Keratinocyte (primary cell): ENCODE results near the gene IKZF1.

Experiments used
- CTCF ChIP-seq, 3 experiments: IDR thresholded peaks in 1 of 3; conservative IDR thresholded peaks in 1 of 3; optimal IDR thresholded peaks in 1 of 3; 2 replicates in 2 of 3; 3 replicates in 1 of 3; pipeline versions ENCODE3 to v1.5.1; 2011; ENCODE audit warnings: low read length in 3 of 3, mild to moderate bottlenecking in 3 of 3, moderate library complexity in 2 of 3, control low read depth in 1 of 3, inconsistent platforms in 1 of 3; ENCODE audit not compliant: insufficient read depth in 2 of 3; ENCODE audit errors: extremely low read depth in 1 of 3
- EZH2 ChIP-seq: IDR thresholded peaks from one replicate; pipeline ENCODE4 v1.6.1; 2012; ENCODE audit warnings: inconsistent platforms, mild to moderate bottlenecking, low read length, moderate library complexity

DNA sequence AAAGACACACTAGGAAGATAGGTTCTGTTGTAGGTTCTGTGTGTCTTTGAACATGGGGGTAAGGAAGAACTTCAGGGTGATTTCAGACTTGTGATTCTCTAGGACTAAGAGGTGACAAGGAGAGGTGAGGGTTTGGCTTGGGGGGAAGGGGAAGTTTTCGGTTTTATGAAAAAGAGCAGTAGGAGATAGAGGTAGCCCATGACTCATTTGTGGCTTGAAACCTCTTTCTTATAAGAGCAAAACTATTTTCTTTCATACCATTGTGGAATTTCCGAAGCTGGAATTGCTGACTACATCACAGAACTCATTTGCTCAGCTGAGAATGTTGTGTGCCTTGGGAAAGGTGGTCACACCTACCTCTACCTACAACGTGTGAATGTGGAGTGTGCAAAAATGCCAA is 39.6 kb upstream of the IKZF1 start:
- TF ChIP-seq CTCF (optimal IDR thresholded peaks at IDR 0.05 in 1 of 3, IDR thresholded peaks at IDR 0.05 in 1 of 3, conservative IDR thresholded peaks at IDR 0.05 in 1 of 3; ENCODE audit: extremely low read depth in 1 of 3, insufficient read depth in 2 of 3, low read length in 3 of 3) (no peak), EZH2 (no peak)
